Measurements from ENCODE around the gene THAP3. TPM values are rescaled to one million over a fixed set of nuclear protein-coding genes. Genes with fewer than 3 reads are reported as not detected.

The THAP3 gene
- total and polyA plus RNA-seq, 4 experiments from 2014 or later, result 13.5 to 34.5 (median 24.1) TPM

DNA sequence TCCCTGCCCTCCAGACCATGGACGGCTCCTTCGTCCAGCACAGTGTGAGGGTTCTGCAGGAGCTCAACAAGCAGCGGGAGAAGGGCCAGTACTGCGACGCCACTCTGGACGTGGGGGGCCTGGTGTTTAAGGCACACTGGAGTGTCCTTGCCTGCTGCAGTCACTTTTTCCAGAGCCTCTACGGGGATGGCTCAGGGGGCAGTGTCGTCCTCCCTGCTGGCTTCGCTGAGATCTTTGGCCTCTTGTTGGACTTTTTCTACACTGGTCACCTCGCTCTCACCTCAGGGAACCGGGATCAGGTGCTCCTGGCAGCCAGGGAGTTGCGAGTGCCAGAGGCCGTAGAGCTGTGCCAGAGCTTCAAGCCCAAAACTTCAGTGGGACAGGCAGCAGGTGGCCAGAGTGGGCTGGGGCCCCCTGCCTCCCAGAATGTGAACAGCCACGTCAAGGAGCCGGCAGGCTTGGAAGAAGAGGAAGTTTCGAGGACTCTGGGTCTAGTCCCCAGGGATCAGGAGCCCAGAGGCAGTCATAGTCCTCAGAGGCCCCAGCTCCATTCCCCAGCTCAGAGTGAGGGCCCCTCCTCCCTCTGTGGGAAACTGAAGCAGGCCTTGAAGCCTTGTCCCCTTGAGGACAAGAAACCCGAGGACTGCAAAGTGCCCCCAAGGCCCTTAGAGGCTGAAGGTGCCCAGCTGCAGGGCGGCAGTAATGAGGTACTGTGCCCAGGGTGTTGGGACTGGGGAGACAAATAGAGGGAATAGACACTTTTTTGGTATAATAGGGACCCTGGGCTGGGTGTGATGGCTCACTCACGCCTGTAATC lies 43.9 kb upstream of the THAP3 start:
- intact Hi-C loops (cut with micrococcal nuclease), result loop anchor here (1.0 kb wide), 1 partner anchor 20 kb away; no protein-coding TSS in a partner anchor
- H3K4me3 ChIP-seq (ENCODE audit: low read length in 2 of 2), result peak overlapping the region; percentile 69 to 76
- DNase-seq, result no peak

DNA sequence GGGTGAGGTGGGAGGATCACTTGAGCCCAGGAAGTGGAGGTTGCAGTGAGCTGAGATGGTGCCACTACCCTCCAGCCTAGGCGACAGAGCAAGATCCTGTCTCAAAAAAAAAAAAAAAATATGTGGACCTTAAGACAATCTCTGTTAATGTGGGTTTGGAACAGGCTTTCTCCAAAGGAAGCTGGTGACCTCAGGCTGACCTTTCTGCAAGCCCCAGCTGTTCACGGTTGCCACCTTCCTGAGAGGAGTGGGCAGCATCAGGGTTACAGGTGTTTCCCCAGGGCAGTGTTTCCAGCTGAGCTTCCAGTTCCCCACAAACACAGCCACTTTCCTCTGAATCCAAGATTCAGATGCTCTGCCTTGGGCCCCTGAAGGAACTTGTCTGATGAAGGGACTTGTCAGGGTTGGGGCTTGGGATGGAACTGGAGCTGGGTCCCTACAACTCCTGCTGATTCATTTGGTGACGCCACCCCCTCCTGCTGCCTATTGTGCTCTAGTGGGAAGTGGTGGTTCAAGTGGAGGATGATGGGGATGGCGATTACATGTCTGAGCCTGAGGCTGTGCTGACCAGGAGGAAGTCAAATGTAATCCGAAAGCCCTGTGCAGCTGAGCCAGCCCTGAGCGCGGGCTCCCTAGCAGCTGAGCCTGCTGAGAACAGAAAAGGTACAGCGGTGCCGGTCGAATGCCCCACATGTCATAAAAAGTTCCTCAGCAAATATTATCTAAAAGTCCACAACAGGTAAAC lies 42.9 kb upstream of the THAP3 start:
- Mint-ChIP-seq H3K27me3 (no peaks in the 10 kb centered on the region), H3K27ac (peak overlapping the region; percentile 86 to 99 (median 96)), H3K4me3 (peak overlapping the region; percentile 52 to 98 (median 93)), H3K36me3 (peaks cover 0 to 11% of the 10 kb centered on the region in 2 donors), H3K9me3 (no peaks in the 10 kb centered on the region), H3K4me1 (peaks cover 22 to 49% (median 36%) of the 10 kb centered on the region in 4 donors)
- POLR2A ChIA-PET (ENCODE audit: partially characterized antibody), result interaction anchor here (1.6 to 13.0 kb wide), 4 partner anchors 19 to 42 kb away, joined by 3 to 273 read pairs (median 18); partner anchors contain the start of genes KLHL21, NOL9, TAS1R1 and THAP3
- no peak for DNase-seq
- no peaks in the 10 kb centered on the region for H3K27me3 ChIP-seq (ENCODE audit: insufficient read depth, low read length)
- intact Hi-C loops (cut with micrococcal nuclease), result no loop called here
- no peaks in the 10 kb centered on the region for H3K9me3 ChIP-seq (ENCODE audit: control insufficient read depth in 1 of 2, low read length in 2 of 2)
- peak overlapping the region; percentile 83 for H3K27ac ChIP-seq (ENCODE audit: low read depth, low read length)
- H3K4me3 ChIP-seq (ENCODE audit: low read length in 2 of 2), result no peak overlapping the region
- H3K4me1 ChIP-seq (ENCODE audit: insufficient read depth, low read length), result peaks cover 38% of the 10 kb centered on the region
- H3K36me3 ChIP-seq (ENCODE audit: insufficient read depth, low read length), result peaks cover 2% of the 10 kb centered on the region
- CTCF ChIA-PET (ENCODE audit: partially characterized antibody), result interaction anchor here (0.7 to 2.3 kb wide), 5 partner anchors 13 to 65 kb away, joined by 3 to 13 read pairs (median 4); partner anchors contain the start of genes KLHL21, NOL9 and TAS1R1

More for the DNA sequence above, 43.9 kb upstream of the THAP3 start:
- peak overlapping the region; percentile 92 to 99 (median 96) for H3K4me3 Mint-ChIP-seq
- ChIA-PET POLR2A (ENCODE audit: partially characterized antibody) (interaction anchor here (1.1 to 13.0 kb wide), 17 partner anchors 8 to 121 kb away, joined by 3 to 273 read pairs (median 5); partner anchors contain the start of genes KLHL21, NOL9, PHF13 and TAS1R1), CTCF (ENCODE audit: partially characterized antibody) (interaction anchor here (0.7 to 2.3 kb wide), 10 partner anchors 9 to 66 kb away, joined by 3 to 13 read pairs (median 4); partner anchors contain the start of genes KLHL21, NOL9, TAS1R1 and THAP3)
- H3K27me3 ChIP-seq (ENCODE audit: insufficient read depth, low read length), result no peaks in the 10 kb centered on the region
- H3K9me3 ChIP-seq (ENCODE audit: control insufficient read depth in 1 of 2, low read length in 2 of 2), result no peaks in the 10 kb centered on the region
- H3K27ac Mint-ChIP-seq, result peak overlapping the region; percentile 96 to 99 (median 99)
- H3K36me3 Mint-ChIP-seq, result peaks cover 0 to 11% of the 10 kb centered on the region in 2 donors
- peaks cover 38% of the 10 kb centered on the region for H3K4me1 ChIP-seq (ENCODE audit: insufficient read depth, low read length)
- H3K27ac ChIP-seq (ENCODE audit: low read depth, low read length), result peak overlapping the region; percentile 83
- peaks cover 22 to 49% (median 36%) of the 10 kb centered on the region in 4 donors for H3K4me1 Mint-ChIP-seq
- no peaks in the 10 kb centered on the region for H3K27me3 Mint-ChIP-seq
- H3K9me3 Mint-ChIP-seq, result no peaks in the 10 kb centered on the region
- no peaks in the 10 kb centered on the region for H3K36me3 ChIP-seq (ENCODE audit: insufficient read depth, low read length)

DNA sequence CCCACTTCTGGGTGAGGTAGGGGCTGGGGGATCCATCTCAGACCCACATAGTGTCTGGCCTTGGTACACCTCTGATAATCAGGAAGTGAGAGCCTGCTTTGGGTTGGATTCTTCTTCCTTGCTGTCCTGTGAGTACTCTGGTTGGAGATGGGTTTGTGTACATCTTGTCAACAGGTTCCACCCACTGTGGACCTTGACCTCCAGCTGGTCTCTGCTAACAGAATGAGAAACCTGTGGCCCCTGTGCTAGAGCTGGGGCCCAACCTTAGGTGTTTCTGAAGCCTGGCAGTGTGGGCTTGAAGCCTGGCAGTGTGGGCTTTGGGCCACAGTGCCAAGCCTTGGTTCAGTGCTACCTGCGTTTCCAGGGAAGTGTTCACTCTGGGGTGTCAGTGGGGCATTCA lies 42.3 kb upstream of the THAP3 start:
- Histone ChIP-seq H3K36me3 (ENCODE audit: insufficient read depth, low read length) (peaks cover 5% of the 10 kb centered on the region), H3K27ac (ENCODE audit: low read depth, low read length) (no peak overlapping the region), H3K9me3 (ENCODE audit: control insufficient read depth in 1 of 2, low read length in 2 of 2) (no peaks in the 10 kb centered on the region), H3K4me3 (ENCODE audit: low read length in 2 of 2) (no peak overlapping the region), H3K27me3 (ENCODE audit: insufficient read depth, low read length) (no peaks in the 10 kb centered on the region), H3K4me1 (ENCODE audit: insufficient read depth, low read length) (peaks cover 38% of the 10 kb centered on the region)
- no peaks in the 10 kb centered on the region for H3K27me3 Mint-ChIP-seq
- intact Hi-C loops (cut with micrococcal nuclease), result no loop called here
- ChIA-PET POLR2A (ENCODE audit: partially characterized antibody) (interaction anchor here (13.0 kb wide), 1 partner anchor 18 kb away, joined by 273 read pairs; the partner anchor contains the start of gene KLHL21), CTCF (ENCODE audit: partially characterized antibody) (interaction anchor here (1.0 to 1.4 kb wide), 2 partner anchors 28 to 215 kb away, joined by 3 to 4 read pairs; partner anchors contain the start of genes NOL9 and TAS1R1)
- peaks cover 24 to 56% (median 36%) of the 10 kb centered on the region in 4 donors for H3K4me1 Mint-ChIP-seq
- H3K9me3 Mint-ChIP-seq, result no peaks in the 10 kb centered on the region
- peak overlapping the region; percentile 35 to 96 (median 86) for H3K27ac Mint-ChIP-seq
- peak overlapping the region; percentile 22 to 73 (median 52) for H3K4me3 Mint-ChIP-seq
- no peak for DNase-seq
- peaks cover 0 to 11% of the 10 kb centered on the region in 2 donors for H3K36me3 Mint-ChIP-seq

DNA sequence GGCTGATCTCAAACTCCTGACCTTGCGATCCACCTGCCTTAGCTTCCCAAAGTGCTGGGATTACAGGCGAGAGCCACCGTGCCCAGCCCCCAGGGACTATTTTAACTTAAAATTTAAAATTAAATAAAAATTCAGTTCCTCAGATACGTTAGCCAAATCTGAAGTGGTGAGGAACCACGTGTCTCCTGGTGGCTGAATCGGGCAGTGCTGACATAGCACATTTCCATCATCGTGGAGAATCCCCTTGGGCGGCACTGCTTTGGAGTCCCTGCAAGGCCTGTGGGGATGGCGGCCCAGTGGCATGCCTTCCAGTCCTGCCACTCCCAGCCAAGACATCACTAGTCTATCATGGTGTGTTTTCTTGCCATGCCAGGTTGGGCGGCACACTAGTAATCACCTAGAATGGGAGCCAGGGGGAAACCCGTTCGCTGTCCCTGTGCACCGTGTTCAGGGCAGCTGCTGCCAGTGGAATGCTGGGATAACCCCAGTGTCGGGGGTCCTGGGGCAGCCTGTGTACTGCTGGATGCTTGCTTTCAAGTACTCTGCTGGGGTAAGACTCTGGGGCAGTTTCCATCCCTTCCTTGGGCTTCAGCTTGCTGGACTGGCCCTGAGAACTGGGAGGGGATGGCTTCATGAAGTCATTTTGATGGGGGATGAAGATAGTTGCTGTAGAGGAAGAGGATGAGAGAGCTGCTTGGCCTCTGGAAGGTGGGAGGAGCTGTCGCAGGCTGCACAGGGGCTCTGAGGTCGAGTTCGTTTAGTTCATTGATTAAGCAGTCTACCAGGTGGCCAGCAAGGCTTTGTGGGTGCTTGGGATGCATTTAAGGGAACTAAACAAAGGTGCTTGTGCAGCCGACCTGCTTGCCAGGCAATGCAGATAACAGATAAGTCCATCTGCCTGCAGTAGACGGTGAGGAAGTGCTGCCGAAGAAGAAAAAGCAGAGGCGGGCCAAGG lies 40.3 kb upstream of the THAP3 start:
- no peaks in the 10 kb centered on the region for H3K27me3 ChIP-seq (ENCODE audit: insufficient read depth, low read length)
- no peaks in the 10 kb centered on the region for H3K9me3 ChIP-seq (ENCODE audit: control insufficient read depth in 1 of 2, low read length in 2 of 2)
- no peak overlapping the region for H3K27ac ChIP-seq (ENCODE audit: low read depth, low read length)
- Mint-ChIP-seq H3K4me3 (peak overlapping the region in 2 of 8 donors; percentile 17 to 25), H3K27ac (peak overlapping the region in 6 of 7 donors; percentile 11 to 87 (median 54)), H3K4me1 (peaks cover 23 to 57% (median 33%) of the 10 kb centered on the region in 4 donors), H3K27me3 (no peaks in the 10 kb centered on the region), H3K9me3 (no peaks in the 10 kb centered on the region), H3K36me3 (peaks cover 0 to 17% of the 10 kb centered on the region in 2 donors)
- H3K4me1 ChIP-seq (ENCODE audit: insufficient read depth, low read length), result peaks cover 33% of the 10 kb centered on the region
- intact Hi-C loops (cut with micrococcal nuclease), result no loop called here
- peaks cover 12% of the 10 kb centered on the region for H3K36me3 ChIP-seq (ENCODE audit: insufficient read depth, low read length)
- DNase-seq, result no peak
- H3K4me3 ChIP-seq (ENCODE audit: low read length in 2 of 2), result no peak overlapping the region
- POLR2A ChIA-PET (ENCODE audit: partially characterized antibody), result interaction anchor here (13.0 kb wide), 1 partner anchor 16 kb away, joined by 273 read pairs; the partner anchor contains the start of gene KLHL21
- CTCF ChIA-PET (ENCODE audit: partially characterized antibody), result no interaction called here

DNA sequence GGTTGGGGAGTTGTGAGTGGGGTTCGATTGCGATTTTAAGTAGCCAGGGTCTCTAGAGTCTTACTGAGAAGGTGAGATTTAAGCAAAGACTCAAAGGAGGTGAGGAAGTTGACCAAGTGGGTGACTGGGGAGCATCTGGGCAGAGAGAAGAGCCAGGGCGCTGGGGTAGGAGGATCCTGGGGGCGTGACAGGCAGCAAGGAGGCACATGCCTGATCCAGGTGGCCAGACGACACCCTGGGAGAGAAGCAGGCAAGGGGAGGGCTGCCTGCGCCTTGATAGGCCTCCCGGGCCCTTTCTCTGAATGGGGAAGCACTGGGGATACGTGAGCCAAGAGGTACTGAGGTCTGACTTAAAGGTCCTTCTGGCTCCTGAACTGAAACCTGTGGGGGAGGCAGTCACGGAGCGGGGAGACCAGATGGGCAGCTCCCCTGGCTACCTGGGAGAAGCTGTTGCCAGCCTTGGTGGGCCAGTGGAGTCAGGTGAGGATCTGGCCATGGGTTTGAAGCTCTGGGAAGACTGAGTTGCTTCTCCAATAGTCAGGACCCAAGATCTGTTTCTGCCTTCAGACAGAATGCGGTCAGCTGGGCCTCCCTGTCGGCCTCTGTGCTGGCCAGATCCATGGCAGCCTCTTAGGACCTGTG lies 39.5 kb upstream of the THAP3 start:
- Mint-ChIP-seq H3K27me3 (no peaks in the 10 kb centered on the region), H3K27ac (peak overlapping the region; percentile 11 to 85 (median 55)), H3K9me3 (no peaks in the 10 kb centered on the region), H3K36me3 (peaks cover 0 to 21% of the 10 kb centered on the region in 2 donors), H3K4me3 (no peak overlapping the region), H3K4me1 (peaks cover 20 to 50% (median 32%) of the 10 kb centered on the region in 4 donors)
- ChIA-PET POLR2A (ENCODE audit: partially characterized antibody) (interaction anchor here (0.6 to 13.0 kb wide), 2 partner anchors 15 to 46 kb away, joined by 4 to 273 read pairs; partner anchors contain the start of gene KLHL21), CTCF (ENCODE audit: partially characterized antibody) (no interaction called here)
- Histone ChIP-seq H3K27me3 (ENCODE audit: insufficient read depth, low read length) (no peaks in the 10 kb centered on the region), H3K27ac (ENCODE audit: low read depth, low read length) (no peak overlapping the region), H3K4me3 (ENCODE audit: low read length in 2 of 2) (no peak overlapping the region), H3K36me3 (ENCODE audit: insufficient read depth, low read length) (peaks cover 16% of the 10 kb centered on the region), H3K4me1 (ENCODE audit: insufficient read depth, low read length) (peaks cover 31% of the 10 kb centered on the region), H3K9me3 (ENCODE audit: control insufficient read depth in 1 of 2, low read length in 2 of 2) (no peaks in the 10 kb centered on the region)
- no peak for DNase-seq
- intact Hi-C loops (cut with micrococcal nuclease), result no loop called here

DNA sequence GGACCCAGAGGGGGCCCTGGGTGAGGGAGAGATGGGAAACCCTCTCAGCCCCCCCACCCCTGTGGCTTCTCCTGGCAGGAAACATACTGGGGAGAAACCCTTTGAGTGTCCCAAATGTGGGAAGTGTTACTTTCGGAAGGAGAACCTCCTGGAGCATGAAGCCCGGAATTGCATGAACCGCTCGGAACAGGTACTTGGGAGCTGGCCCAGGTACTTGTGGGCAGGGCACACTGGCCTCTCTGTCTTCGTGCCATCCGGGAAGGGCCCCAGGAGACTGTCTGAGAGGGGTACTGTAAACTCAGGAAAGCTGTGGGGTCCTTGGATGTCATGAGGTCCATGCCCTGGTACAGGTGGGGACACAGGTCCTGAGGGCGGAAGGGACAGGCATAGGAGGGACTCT lies 38.8 kb upstream of the THAP3 start:
- Mint-ChIP-seq H3K27ac (no peak overlapping the region), H3K4me1 (peaks cover 15 to 44% (median 29%) of the 10 kb centered on the region in 4 donors), H3K27me3 (no peaks in the 10 kb centered on the region), H3K36me3 (peaks cover 0 to 28% of the 10 kb centered on the region in 2 donors), H3K9me3 (no peaks in the 10 kb centered on the region), H3K4me3 (no peak overlapping the region)
- H3K27ac ChIP-seq (ENCODE audit: low read depth, low read length), result no peak overlapping the region
- H3K36me3 ChIP-seq (ENCODE audit: insufficient read depth, low read length), result peaks cover 22% of the 10 kb centered on the region
- no peak overlapping the region for H3K4me3 ChIP-seq (ENCODE audit: low read length in 2 of 2)
- POLR2A ChIA-PET (ENCODE audit: partially characterized antibody), result interaction anchor here (0.6 to 13.0 kb wide), 2 partner anchors 15 to 46 kb away, joined by 4 to 273 read pairs; partner anchors contain the start of gene KLHL21
- DNase-seq, result no peak
- H3K27me3 ChIP-seq (ENCODE audit: insufficient read depth, low read length), result no peaks in the 10 kb centered on the region
- peaks cover 25% of the 10 kb centered on the region for H3K4me1 ChIP-seq (ENCODE audit: insufficient read depth, low read length)
- no peaks in the 10 kb centered on the region for H3K9me3 ChIP-seq (ENCODE audit: control insufficient read depth in 1 of 2, low read length in 2 of 2)
- CTCF ChIA-PET (ENCODE audit: partially characterized antibody), result no interaction called here
- intact Hi-C loops (cut with micrococcal nuclease), result no loop called here
